Activated T-helper 9 cell treated with anti-CD3 and anti-CD28 coated beads, Interleukin-2, amount 50 U/mL, for 16 hours (primary cell): ENCODE data around the gene SZT2.

Experiments
- DNase-seq: peaks from one replicate; pipeline ENCODE4 v3.0.0-alpha.2; 2020; ENCODE audit warnings: low read depth

Gene SZT2

GRCh38 chr1:43441894-43442637 lies 52.4 kb downstream of the SZT2 start:
- no peak for DNase-seq

GRCh38 chr1:43442756-43443155 lies 53.1 kb downstream of the SZT2 start:
- DNase-seq, result no peak

- no peak for DNase-seq
These were observed 53.7 kb downstream of the SZT2 start for GRCh38 chr1:43443197-43443946.

GRCh38 chr1:43444151-43444828 lies 54.6 kb downstream of the SZT2 start:
- no peak for DNase-seq

- DNase-seq, result no peak
These were observed 55.1 kb downstream of the SZT2 start for GRCh38 chr1:43444836-43445235.

- DNase-seq, result no peak
These were observed 56.1 kb downstream of the SZT2 start for GRCh38 chr1:43445606-43446387.

- DNase-seq, result no peak
These were observed 56.7 kb downstream of the SZT2 start for GRCh38 chr1:43446388-43446740.

- DNase-seq, result no peak
These were observed 57.5 kb downstream of the SZT2 start for GRCh38 chr1:43446881-43447835.

- no peak for DNase-seq
These were observed 58.4 kb downstream of the SZT2 start for GRCh38 chr1:43447891-43448708.

GRCh38 chr1:43448955-43449707 lies 59.4 kb downstream of the SZT2 start:
- no peak for DNase-seq

- DNase-seq, result no peak
These were observed 60.0 kb downstream of the SZT2 start for GRCh38 chr1:43449708-43450069.

- DNase-seq, result no peak
These were observed 60.7 kb downstream of the SZT2 start for GRCh38 chr1:43450251-43450941.

GRCh38 chr1:43451157-43451591 lies 61.5 kb downstream of the SZT2 start:
- DNase-seq, result no peak

- no peak for DNase-seq
These were observed 62.2 kb downstream of the SZT2 start for GRCh38 chr1:43451701-43452532.

- no peak for DNase-seq
These were observed 63.2 kb downstream of the SZT2 start for GRCh38 chr1:43452789-43453441.

GRCh38 chr1:43453442-43454269 lies 64.0 kb downstream of the SZT2 start, which contains the start of gene HYI:
HYI (minus strand) TSS chr1:43453931; CDS start chr1:43453793, 138 bp downstream.
- DNase-seq, result peak; percentile 47
